DOHH2 (cell line): ENCODE data around the gene RPGR.

Source experiments
- H3F3A ChIP-seq: fragments of 200-600 bp; sonication (generic), shearing (Covaris generic); 2 replicates; pipeline ENCODE4 v1.6.0; 2016; ENCODE audit warnings: antibody characterized with exemption, mild to moderate bottlenecking; ENCODE audit not compliant: control insufficient read depth, insufficient read depth
- H3K27ac ChIP-seq: fragments of 200-600 bp; sonication (generic); 2 replicates; pipeline ENCODE4 v1.5.1; 2014; ENCODE audit warnings: low read depth, mild to moderate bottlenecking, low read length, moderate library complexity
- H3K27me3 ChIP-seq: fragments of 200-600 bp; sonication (generic); 2 replicates; pipeline ENCODE4 v1.6.1; 2014; ENCODE audit warnings: mild to moderate bottlenecking, low read length, mixed read lengths; ENCODE audit not compliant: control insufficient read depth
- H3K36me3 ChIP-seq: fragments of 200-600 bp; sonication (generic); 2 replicates; pipeline ENCODE4 v1.6.1; 2014; ENCODE audit warnings: mild to moderate bottlenecking, low read length, moderate library complexity, mixed read lengths; ENCODE audit not compliant: control insufficient read depth
- H3K4me1 ChIP-seq: fragments of 200-600 bp; sonication (generic); 2 replicates; pipeline ENCODE4 v1.6.1; 2014; ENCODE audit warnings: mild to moderate bottlenecking, low read length, mixed read lengths; ENCODE audit not compliant: control insufficient read depth
- H3K4me2 ChIP-seq: fragments of 200-600 bp; sonication (generic); 2 replicates; pipeline ENCODE4 v1.6.0; 2014; ENCODE audit warnings: mild to moderate bottlenecking, low read length, moderate library complexity
- H3K4me3 ChIP-seq: fragments of 200-600 bp; sonication (generic); 2 replicates; pipeline ENCODE4 v1.5.1; 2014; ENCODE audit warnings: mild to moderate bottlenecking, low read length, mixed read lengths
- H3K79me2 ChIP-seq: fragments of 200-600 bp; sonication (generic); 2 replicates; pipeline ENCODE4 v1.6.1; 2014; ENCODE audit warnings: mild to moderate bottlenecking, low read length, mixed read lengths; ENCODE audit not compliant: control insufficient read depth
- H3K9me2 ChIP-seq: fragments of 200-600 bp; sonication (generic); replicated peaks from 2 replicates; pipeline ENCODE4 v1.6.1; 2014; ENCODE audit warnings: mild to moderate bottlenecking, low read length, mixed read lengths; ENCODE audit not compliant: control insufficient read depth
- H3K9me3 ChIP-seq: fragments of 200-600 bp; sonication (generic); 2 replicates; pipeline ENCODE4 v1.6.1; 2014; ENCODE audit warnings: antibody characterized with exemption, low read length, mixed read lengths; ENCODE audit not compliant: control insufficient read depth, insufficient read depth
- H4K20me1 ChIP-seq: fragments of 200-600 bp; sonication (generic); 2 replicates; pipeline ENCODE4 v1.6.0; 2014; ENCODE audit warnings: low read depth, mild to moderate bottlenecking, antibody characterized with exemption, low read length, moderate library complexity; ENCODE audit not compliant: control insufficient read depth, insufficient read depth
- EZH2phosphoT487 ChIP-seq: fragments of 200-600 bp; sonication (generic); IDR thresholded peaks from 2 replicates; pipeline ENCODE4 v1.6.1; 2017; ENCODE audit warnings: borderline replicate concordance, mild to moderate bottlenecking, antibody characterized with exemption, low read length, moderate library complexity, mixed read lengths
- TF ChIP-seq, protein P1 (sequence below): fragments of 200-600 bp; sonication (generic); IDR thresholded peaks from one replicate; pipeline ENCODE4 v1.5.1; 2014; ENCODE audit warnings: antibody characterized with exemption, mild to moderate bottlenecking, low read depth, low read length; ENCODE audit not compliant: poor library complexity, severe bottlenecking

RPGR gene

DNA sequence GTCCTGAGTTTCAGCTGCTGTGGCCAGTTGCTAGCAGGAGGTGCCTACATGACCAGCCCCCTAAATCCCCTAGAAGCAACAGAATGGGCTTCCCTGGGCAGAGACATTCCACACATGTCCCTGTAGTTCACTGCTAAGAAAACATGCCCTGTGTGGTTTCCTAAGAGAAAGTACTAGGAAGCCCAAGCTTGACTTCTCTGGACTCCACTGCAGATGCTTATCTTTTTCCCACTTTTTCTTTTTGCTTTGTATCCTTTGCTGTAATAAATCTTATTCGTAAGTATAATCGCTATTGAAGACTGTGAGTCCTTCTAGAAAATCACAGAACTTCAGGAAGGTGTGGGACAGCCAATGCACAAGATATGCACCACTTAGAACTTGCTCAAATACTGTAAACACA lies 15.6 kb downstream of the RPGR start:
- H3F3A ChIP-seq = no peaks in the 10 kb centered on the region
- no peaks in the 10 kb centered on the region; the same call in 1 of the 2 replicates for H3K36me3 ChIP-seq
- H3K27me3 ChIP-seq = no peaks in the 10 kb centered on the region
- no peaks in the 10 kb centered on the region for H3K9me3 ChIP-seq
- H3K79me2 ChIP-seq = no peaks in the 10 kb centered on the region
- no peaks in the 10 kb centered on the region for H3K9me2 ChIP-seq
- H3K27ac ChIP-seq = no peak overlapping the region
- no peak overlapping the region for H3K4me3 ChIP-seq
- no peaks in the 10 kb centered on the region for H3K4me1 ChIP-seq
- TF ChIP-seq, protein P1, sequence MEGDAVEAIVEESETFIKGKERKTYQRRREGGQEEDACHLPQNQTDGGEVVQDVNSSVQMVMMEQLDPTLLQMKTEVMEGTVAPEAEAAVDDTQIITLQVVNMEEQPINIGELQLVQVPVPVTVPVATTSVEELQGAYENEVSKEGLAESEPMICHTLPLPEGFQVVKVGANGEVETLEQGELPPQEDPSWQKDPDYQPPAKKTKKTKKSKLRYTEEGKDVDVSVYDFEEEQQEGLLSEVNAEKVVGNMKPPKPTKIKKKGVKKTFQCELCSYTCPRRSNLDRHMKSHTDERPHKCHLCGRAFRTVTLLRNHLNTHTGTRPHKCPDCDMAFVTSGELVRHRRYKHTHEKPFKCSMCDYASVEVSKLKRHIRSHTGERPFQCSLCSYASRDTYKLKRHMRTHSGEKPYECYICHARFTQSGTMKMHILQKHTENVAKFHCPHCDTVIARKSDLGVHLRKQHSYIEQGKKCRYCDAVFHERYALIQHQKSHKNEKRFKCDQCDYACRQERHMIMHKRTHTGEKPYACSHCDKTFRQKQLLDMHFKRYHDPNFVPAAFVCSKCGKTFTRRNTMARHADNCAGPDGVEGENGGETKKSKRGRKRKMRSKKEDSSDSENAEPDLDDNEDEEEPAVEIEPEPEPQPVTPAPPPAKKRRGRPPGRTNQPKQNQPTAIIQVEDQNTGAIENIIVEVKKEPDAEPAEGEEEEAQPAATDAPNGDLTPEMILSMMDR = no peak
- no peak for TF ChIP-seq EZH2phosphoT487
- H4K20me1 ChIP-seq = no peaks in the 10 kb centered on the region
- no peak overlapping the region for H3K4me2 ChIP-seq

DNA sequence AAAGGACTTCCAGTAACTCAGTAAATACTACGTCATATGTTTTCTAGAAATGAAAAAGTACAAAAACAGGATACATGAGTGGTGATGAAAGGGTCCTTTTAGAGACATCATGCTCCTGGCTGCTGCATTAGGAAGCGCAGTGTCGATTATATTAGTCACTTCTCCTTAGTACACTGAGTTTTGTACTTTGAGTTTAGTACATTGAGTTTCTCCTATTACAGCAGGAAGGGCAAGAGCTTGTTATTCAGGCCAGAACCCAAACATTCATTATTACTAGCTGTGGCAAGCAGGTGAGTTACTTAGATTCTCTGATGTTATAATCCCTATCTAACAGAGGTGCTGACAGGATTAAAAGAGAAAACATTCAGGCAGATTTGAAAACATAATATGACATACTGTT lies 21.3 kb downstream of the RPGR start:
- Histone ChIP-seq H3K27ac (no peak overlapping the region), H3K27me3 (no peaks in the 10 kb centered on the region), H3K4me3 (no peak overlapping the region), H3K4me1 (no peaks in the 10 kb centered on the region), H3K4me2 (no peak overlapping the region), H3K9me2 (no peaks in the 10 kb centered on the region), H3K36me3 (no peaks in the 10 kb centered on the region), H3K9me3 (no peaks in the 10 kb centered on the region), H3F3A (no peaks in the 10 kb centered on the region), H3K79me2 (no peaks in the 10 kb centered on the region), H4K20me1 (no peaks in the 10 kb centered on the region)
- TF ChIP-seq EZH2phosphoT487 = no peak
- TF ChIP-seq, protein P1 = no peak

DNA sequence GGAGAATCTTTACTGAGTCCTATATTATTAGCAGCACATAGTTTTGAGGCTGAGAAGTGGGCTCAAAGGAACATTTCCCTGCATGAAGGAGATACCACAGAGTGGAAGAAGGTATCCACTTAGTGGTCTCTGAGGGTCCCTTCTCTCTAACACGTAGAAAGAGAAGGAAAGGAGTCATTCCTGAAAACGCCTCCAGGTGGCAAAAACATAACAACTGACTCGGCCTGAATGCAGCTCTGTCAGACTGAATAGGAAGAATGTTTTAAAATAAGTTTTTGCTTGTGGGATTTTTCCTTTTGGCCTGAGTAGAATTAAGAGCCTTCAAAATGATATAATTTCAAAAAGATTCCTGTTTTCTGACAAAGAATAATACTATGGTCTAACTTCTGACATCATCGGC lies 23.3 kb downstream of the RPGR start:
- Histone ChIP-seq H4K20me1 (no peaks in the 10 kb centered on the region), H3K79me2 (no peaks in the 10 kb centered on the region), H3K27ac (no peak overlapping the region), H3K4me2 (no peak overlapping the region), H3K9me2 (no peaks in the 10 kb centered on the region), H3F3A (no peaks in the 10 kb centered on the region), H3K4me1 (no peaks in the 10 kb centered on the region), H3K4me3 (no peak overlapping the region), H3K36me3 (no peaks in the 10 kb centered on the region), H3K27me3 (no peaks in the 10 kb centered on the region), H3K9me3 (no peaks in the 10 kb centered on the region)
- TF ChIP-seq, protein P1 = peak; percentile 32
- TF ChIP-seq EZH2phosphoT487 = no peak

DNA sequence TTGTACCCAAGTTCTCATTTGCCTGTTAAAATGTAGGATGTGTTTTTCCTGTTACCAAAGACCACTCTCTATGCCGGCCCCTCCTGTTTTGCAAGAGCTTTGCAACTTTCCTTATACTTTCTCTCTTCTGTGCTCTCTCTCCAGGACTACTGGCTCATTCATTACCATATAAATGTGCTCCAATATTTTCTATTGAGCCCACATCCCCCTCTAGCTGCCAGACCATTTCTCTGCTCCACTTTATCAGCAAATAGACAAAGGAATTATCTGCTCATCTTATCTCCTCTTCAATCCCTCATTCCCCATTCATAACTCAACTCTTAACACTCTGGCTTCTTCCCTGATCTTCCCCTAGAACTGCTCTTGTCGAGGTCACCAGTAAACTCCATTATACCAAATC lies 33.6 kb downstream of the RPGR start:
- Histone ChIP-seq H3K27me3 (no peaks in the 10 kb centered on the region), H3K4me1 (no peaks in the 10 kb centered on the region), H3K36me3 (no peaks in the 10 kb centered on the region), H3K27ac (no peak overlapping the region), H3K4me2 (no peak overlapping the region), H3K9me3 (no peaks in the 10 kb centered on the region), H3K9me2 (no peaks in the 10 kb centered on the region), H3K79me2 (no peaks in the 10 kb centered on the region), H4K20me1 (no peaks in the 10 kb centered on the region), H3K4me3 (no peak overlapping the region), H3F3A (no peaks in the 10 kb centered on the region)
- TF ChIP-seq, protein P1 = no peak
- no peak for TF ChIP-seq EZH2phosphoT487
